Right lobe of liver (tissue), 4 donors: ENCODE results near the gene CCN2.

Source experiments
- POLR2A ChIP-seq: fragments of 450-650 bp; IDR thresholded peaks from one replicate; pipeline ENCODE4 v1.6.1; 2017; ENCODE audit warnings: antibody characterized with exemption, mild to moderate bottlenecking
- TF ChIP-seq, protein P1 (sequence below), 4 donors: fragments of 200-600 bp in 3 of 4; fragments of 450-650 bp in 1 of 4; IDR thresholded peaks; one replicate each; pipeline versions ENCODE4 v1.5.1 to v1.8.0; 2016 to 2022; ENCODE audit warnings: antibody characterized with exemption in 4 of 4, mild to moderate bottlenecking in 2 of 4
- donor health status: DM: no; HTN: no; CAD: no.
- donor health status: DM: no; HTN: no; CAD: no.
- donor health status: DM: no; HTN: yes; CAD: no.

GRCh38 chr6:131948692-131949619, 2.2 kb downstream of the CCN2 start:
- TF ChIP-seq, protein P1, sequence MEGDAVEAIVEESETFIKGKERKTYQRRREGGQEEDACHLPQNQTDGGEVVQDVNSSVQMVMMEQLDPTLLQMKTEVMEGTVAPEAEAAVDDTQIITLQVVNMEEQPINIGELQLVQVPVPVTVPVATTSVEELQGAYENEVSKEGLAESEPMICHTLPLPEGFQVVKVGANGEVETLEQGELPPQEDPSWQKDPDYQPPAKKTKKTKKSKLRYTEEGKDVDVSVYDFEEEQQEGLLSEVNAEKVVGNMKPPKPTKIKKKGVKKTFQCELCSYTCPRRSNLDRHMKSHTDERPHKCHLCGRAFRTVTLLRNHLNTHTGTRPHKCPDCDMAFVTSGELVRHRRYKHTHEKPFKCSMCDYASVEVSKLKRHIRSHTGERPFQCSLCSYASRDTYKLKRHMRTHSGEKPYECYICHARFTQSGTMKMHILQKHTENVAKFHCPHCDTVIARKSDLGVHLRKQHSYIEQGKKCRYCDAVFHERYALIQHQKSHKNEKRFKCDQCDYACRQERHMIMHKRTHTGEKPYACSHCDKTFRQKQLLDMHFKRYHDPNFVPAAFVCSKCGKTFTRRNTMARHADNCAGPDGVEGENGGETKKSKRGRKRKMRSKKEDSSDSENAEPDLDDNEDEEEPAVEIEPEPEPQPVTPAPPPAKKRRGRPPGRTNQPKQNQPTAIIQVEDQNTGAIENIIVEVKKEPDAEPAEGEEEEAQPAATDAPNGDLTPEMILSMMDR (IDR thresholded peaks at IDR 0.05): no peak
- TF ChIP-seq POLR2A: no peak
